ENCODE data around the gene ATG7.

DNA sequence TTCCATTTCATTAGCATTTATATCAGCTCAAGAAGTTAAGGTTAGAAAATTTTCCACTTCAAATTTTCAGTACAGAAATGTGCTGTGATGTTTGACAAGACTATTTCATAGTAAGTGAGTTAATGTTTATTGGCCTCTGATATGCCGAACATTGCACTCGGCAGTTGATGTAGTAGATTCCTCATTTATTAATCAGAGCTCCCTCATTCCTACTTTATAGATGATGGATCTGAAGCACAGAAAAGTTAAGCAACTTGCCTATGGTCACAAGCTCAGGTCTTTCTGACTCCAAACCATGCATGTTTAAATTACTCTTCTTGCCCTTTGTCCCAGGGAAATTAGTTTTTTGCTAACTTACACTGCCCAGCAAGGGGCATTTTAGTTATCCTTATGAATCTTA is 92.0 kb downstream of the ATG7 start:
- TF ChIP-seq, protein P1, sequence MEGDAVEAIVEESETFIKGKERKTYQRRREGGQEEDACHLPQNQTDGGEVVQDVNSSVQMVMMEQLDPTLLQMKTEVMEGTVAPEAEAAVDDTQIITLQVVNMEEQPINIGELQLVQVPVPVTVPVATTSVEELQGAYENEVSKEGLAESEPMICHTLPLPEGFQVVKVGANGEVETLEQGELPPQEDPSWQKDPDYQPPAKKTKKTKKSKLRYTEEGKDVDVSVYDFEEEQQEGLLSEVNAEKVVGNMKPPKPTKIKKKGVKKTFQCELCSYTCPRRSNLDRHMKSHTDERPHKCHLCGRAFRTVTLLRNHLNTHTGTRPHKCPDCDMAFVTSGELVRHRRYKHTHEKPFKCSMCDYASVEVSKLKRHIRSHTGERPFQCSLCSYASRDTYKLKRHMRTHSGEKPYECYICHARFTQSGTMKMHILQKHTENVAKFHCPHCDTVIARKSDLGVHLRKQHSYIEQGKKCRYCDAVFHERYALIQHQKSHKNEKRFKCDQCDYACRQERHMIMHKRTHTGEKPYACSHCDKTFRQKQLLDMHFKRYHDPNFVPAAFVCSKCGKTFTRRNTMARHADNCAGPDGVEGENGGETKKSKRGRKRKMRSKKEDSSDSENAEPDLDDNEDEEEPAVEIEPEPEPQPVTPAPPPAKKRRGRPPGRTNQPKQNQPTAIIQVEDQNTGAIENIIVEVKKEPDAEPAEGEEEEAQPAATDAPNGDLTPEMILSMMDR (conservative IDR thresholded peaks at IDR 0.05): no peak
- TF ChIP-seq EZH2 (IDR thresholded peaks at IDR 0.05; ENCODE audit: low read depth): no peak

Measured in PC-9 (cell line).